Astrocyte of the cerebellum (primary cell): Measurements from ENCODE around the gene HNF4A.

Experiments used
- DNase-seq: peaks from one replicate; pipeline ENCODE4 v3.0.0-alpha.2; 2011; ENCODE audit warnings: low read depth
- H3K4me3 ChIP-seq: 2 replicates; pipeline ENCODE4 v1.5.1; 2011; ENCODE audit warnings: mild to moderate bottlenecking, low read depth, low read length, moderate library complexity
- in situ Hi-C: cut with HindIII; loops from 2 replicates; pipeline ENCODE4 v1.10.0; 2017; ENCODE audit warnings: low sequenced_read_pairs
- TF ChIP-seq, protein P1 (sequence below): IDR thresholded peaks from 2 replicates; pipeline ENCODE4 v1.5.1; 2012; ENCODE audit warnings: low read length, low read depth, moderate library complexity, mild to moderate bottlenecking; ENCODE audit errors: missing control alignments

The HNF4A gene

DNA sequence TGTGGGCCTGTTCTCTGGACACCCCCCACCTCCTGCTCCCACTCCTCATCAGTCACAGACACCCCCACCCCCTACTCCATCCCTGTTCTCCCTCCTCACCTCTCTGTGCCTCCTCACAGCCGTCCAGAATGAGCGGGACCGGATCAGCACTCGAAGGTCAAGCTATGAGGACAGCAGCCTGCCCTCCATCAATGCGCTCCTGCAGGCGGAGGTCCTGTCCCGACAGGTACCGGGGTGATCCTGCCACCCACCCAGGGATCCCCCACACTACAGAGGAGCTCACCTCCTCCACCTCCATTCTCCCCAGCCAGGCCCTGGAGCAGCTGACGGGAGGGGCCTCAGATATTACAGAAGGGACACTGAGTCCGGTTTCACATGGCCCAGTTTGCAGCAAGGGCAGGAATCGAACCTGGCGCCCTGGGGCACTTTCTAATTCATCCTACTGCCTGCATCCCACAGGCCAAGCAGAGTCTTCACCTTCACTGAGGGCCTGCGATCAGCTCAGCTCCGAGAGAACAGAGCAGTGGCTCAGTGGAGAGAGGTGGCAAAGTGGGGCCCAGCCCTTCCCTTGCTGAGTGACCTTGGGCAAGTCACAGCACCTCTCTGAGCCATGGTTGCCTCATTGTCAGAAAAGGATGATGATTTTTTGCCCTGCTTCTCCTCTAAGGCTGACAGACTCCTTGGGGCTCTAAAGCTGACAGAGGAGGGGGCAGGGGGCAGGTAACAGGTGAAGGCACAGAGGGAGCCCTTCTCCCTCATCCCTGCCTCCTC is 58.3 kb downstream of the HNF4A start:
- DNase-seq = no peak
- in situ Hi-C loops = no loop called here
- TF ChIP-seq, protein P1, sequence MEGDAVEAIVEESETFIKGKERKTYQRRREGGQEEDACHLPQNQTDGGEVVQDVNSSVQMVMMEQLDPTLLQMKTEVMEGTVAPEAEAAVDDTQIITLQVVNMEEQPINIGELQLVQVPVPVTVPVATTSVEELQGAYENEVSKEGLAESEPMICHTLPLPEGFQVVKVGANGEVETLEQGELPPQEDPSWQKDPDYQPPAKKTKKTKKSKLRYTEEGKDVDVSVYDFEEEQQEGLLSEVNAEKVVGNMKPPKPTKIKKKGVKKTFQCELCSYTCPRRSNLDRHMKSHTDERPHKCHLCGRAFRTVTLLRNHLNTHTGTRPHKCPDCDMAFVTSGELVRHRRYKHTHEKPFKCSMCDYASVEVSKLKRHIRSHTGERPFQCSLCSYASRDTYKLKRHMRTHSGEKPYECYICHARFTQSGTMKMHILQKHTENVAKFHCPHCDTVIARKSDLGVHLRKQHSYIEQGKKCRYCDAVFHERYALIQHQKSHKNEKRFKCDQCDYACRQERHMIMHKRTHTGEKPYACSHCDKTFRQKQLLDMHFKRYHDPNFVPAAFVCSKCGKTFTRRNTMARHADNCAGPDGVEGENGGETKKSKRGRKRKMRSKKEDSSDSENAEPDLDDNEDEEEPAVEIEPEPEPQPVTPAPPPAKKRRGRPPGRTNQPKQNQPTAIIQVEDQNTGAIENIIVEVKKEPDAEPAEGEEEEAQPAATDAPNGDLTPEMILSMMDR = no peak
- no peak overlapping the region for H3K4me3 ChIP-seq

DNA sequence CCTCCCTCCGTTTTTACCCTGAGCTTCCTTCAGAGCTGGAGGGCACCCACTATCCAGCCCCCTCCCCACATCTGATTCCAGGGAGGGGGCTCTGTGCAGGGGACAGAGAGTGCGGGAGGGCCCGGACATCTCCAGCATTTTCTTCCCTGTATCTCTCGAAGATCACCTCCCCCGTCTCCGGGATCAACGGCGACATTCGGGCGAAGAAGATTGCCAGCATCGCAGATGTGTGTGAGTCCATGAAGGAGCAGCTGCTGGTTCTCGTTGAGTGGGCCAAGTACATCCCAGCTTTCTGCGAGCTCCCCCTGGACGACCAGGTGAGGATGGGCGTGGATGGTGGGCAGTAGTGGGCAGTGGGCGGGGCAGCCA is 58.8 kb downstream of the HNF4A start:
- H3K4me3 ChIP-seq = no peak overlapping the region
- TF ChIP-seq, protein P1 = no peak
- in situ Hi-C loops = no loop called here
- no peak for DNase-seq

DNA sequence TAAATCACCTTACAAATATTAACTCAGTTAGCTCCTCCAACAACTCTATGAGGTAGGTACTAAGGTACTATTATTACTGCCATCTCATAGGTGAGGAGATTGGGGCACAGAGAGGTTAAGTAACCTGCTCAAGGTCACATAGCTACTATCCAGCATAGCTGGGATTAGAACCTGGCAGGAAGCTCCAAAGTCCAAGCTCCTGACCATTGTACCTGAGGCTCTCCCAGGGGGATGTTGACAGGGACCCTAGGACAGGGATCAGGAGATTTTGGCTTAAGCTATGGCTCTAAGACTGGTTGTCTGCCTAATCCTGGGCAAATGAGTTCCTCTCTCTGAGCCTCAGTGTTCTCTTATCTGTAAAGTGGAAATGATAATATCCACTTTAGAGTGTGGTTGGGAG is 59.3 kb downstream of the HNF4A start:
- TF ChIP-seq, protein P1 = no peak
- in situ Hi-C loops = no loop called here
- H3K4me3 ChIP-seq = no peak overlapping the region
- DNase-seq = no peak

DNA sequence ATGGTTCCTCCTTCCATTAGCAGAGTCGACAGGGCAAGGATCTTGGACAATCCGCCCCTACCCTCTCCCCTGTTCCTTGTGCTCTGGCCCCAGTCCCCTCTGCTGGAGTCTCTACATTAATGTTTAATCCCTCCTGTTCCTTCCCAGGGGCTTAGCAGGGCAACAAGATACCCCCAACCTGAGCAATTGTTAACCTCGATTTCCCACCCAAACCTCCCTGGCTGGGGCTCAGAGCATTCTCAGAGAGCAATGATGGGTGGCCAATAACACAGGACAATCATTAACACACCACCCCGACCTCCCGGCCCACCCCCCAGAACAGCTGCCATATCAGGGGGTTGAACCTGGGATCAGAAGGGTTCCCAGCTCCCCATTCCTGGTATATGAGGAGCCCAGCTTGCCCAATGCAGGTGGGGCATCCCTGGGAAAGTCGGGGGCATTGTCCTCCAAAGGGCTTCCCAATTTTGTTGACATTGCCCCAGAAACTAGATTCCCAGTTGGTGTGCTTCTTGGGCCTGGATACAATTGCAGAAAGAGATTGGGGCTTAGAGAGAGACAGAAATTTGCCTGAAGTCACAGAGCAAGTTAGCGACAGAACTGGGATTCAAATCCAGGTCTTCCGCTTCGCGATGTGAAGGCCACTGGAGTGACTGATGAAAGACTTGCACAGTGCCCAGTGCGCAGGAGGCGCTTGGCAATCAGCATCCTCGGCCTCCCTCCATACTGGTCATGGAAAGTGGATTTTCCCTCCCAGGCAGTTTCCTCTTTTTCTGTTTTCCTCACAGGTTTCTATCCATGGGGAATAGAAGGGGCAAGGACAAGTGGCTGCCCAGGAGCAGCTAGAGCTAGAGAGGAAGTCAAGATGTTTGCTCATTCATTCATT is 60.6 kb downstream of the HNF4A start:
- no peak for DNase-seq
- in situ Hi-C loops = no loop called here
- no peak overlapping the region for H3K4me3 ChIP-seq
- TF ChIP-seq, protein P1 = no peak

- DNase-seq = no peak
- H3K4me3 ChIP-seq = no peak overlapping the region
- TF ChIP-seq, protein P1 = no peak
- in situ Hi-C loops = no loop called here
Observed at GRCh38 chr20:44418069-44418905, 62.8 kb downstream of the HNF4A start.
